CD4-positive, alpha-beta T cell treated with Interleukin-12 subunit alpha and Interleukin-12 subunit beta, for 1 hour (primary cell): Measurements from ENCODE around the gene FGD5.
A peak's percentile ranks its signal among the peaks of the same experiment; 100 is the strongest.

Experiments
- DNase-seq: peaks from one replicate; pipeline ENCODE4 v3.0.0-alpha.2; 2020

Gene FGD5

GRCh38 chr3:14789640-14790285 is 29.0 kb upstream of the FGD5 start:
- DNase-seq, result no peak

- peak; percentile 34 for DNase-seq
Measured at GRCh38 chr3:14791343-14791945, 27.3 kb upstream of the FGD5 start.

DNA sequence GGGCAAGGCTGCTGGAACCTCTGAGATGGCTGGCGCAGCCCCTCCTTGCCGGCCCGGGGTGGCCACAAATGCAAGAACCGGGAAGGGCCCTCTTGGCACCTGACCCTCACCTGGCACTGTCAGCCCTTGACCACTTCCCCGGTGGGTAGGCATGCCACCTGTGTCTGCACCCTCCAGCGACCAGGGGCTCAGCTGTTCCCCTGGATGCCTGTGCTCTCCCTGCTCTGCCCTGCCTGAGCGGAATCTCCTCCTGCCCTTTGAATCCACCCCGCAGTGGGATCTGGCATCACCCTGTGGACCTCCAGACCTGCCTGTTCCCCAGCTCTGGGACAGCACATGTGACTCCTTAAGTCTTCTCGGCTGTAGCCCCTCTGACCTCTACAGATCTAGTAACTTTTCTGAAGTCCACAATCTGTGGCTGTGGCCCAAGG is 26.1 kb upstream of the FGD5 start:
- DNase-seq, result no peak

- no peak for DNase-seq
Measured at GRCh38 chr3:14793126-14793857, 25.5 kb upstream of the FGD5 start.

- DNase-seq, result no peak
Measured at GRCh38 chr3:14793858-14794234, 24.9 kb upstream of the FGD5 start.

DNA sequence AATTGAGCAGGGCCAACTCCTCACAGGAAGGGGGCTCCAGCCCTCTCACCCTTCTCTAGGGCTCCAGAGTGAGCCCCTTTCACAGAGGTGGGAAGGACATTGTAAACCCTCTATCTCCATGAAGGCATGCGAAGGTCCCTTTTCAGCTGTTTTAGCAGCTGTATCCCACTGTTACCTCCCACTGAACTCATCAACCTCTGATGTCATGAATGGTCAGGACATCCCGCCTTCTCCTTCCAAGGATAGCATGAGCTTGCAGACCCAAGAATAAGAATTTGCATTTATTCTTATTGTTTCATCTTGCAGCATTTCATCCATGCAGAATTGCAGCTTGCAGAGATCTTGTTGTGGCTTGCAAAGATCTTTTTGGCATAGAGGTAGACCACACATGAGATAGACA is 24.3 kb upstream of the FGD5 start:
- DNase-seq, result no peak

DNA sequence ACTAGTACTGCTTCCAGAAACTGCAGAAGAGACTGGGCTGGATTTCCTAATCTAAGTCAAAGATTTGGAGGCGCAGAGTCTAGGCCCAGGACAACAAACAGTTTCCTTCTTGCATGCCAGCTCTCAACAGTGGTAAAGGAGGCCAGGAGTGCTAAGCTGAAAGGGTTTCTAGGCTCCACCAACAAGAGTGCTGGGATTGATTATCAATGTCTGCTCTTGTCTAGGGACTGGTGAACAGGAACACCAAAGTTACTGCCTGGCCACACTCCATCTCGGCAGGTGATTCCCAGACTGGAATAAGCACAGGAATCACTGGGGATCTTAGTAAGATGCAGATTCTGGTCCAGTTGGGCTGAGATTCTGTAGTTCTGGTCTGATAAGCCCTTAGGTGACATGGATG is 22.8 kb upstream of the FGD5 start:
- DNase-seq, result no peak

GRCh38 chr3:14796403-14797077 is 22.2 kb upstream of the FGD5 start:
- DNase-seq, result no peak

DNA sequence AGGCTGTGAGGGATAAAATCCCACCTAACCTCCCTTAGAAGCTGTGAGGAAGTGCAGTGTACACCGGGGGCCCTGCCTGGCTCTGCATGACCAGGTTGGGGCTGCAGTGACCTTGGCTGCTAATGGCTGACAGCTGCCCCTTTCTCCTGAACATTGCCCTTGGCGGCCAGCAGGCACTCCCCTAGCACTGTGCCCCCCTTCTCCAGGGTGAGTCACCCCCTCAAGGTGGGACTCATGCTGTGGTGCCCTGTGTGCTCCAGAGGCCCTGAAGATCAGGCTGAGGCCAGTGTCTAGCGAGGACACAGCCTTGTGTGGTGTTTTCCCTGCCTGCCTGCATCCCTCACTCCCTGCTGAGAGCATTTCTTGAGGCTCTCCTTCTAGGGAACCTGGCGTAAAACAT is 21.0 kb upstream of the FGD5 start:
- DNase-seq, result no peak

GRCh38 chr3:14798231-14798630 is 20.5 kb upstream of the FGD5 start:
- no peak for DNase-seq

- no peak for DNase-seq
Measured at GRCh38 chr3:14799146-14799545, 19.6 kb upstream of the FGD5 start.

DNA sequence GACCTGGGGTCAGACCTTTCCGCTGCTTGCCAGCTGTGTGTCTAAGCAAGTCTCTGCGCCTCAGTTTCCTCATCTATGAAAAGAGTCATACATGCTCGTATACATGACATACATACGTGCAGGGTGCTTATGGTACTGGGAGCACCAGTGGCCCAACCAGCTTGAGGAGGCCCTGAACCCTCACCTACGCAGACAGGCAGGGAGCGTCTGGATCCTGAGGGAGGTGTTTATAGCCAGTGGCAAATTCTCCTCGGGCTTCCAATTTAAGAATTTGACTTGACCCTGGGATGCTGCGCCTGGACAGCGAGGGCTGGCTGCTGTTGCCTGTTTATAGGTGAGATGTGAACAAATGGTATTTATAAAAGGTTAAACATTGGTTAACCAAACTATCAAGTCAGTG is 17.7 kb upstream of the FGD5 start:
- no peak for DNase-seq

DNA sequence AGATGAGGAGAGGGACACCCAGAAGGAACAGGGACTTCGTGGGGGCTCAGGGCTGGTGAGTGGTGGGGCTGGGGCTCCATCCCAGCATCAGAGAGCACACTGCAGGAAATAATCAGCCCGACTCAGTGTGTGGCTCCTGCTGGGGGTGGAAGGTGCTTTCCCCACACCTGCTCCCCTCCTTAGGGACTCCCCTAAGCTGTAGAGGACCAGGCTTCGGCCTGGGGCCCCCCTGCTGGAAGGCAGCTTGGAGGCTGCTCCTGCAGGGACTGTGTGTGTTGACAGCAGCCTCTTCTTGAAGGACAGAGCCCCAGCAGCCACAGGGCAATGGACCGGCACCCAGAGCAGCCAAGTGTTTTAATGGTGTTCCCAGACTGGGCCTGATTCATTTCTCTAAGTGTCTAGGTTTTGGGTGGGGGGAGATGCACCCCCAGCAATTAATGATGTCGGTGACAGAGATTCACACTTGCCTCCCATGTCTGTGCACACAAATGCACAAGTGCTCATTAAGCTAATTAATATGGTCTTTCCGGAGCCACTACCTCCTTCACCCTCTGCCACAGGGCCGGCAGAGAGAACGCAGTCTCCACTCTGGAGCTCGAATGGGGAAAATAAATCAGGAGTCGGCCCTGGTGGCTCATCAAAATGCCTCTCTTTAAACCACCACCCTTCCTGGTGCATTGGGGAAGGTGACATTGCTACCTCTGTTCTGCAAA is 16.9 kb upstream of the FGD5 start:
- no peak for DNase-seq

DNA sequence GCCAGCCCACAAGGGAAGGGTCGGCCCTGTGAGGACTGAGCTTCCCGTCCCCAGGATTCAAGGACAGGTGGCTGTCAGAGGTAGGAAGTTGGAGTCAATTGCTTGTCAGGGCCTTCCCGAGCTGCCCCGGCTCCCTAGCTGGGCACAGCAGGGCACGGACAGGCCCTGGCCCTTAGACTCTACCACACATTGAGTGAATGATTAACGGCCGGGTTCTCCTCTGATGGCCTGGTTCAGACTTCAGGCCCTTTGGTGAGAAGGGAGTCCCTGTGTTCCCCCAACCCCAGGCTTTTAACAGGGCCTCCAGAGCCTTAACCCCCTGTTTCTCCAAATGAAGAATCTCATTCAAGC is 16.4 kb upstream of the FGD5 start:
- no peak for DNase-seq

DNA sequence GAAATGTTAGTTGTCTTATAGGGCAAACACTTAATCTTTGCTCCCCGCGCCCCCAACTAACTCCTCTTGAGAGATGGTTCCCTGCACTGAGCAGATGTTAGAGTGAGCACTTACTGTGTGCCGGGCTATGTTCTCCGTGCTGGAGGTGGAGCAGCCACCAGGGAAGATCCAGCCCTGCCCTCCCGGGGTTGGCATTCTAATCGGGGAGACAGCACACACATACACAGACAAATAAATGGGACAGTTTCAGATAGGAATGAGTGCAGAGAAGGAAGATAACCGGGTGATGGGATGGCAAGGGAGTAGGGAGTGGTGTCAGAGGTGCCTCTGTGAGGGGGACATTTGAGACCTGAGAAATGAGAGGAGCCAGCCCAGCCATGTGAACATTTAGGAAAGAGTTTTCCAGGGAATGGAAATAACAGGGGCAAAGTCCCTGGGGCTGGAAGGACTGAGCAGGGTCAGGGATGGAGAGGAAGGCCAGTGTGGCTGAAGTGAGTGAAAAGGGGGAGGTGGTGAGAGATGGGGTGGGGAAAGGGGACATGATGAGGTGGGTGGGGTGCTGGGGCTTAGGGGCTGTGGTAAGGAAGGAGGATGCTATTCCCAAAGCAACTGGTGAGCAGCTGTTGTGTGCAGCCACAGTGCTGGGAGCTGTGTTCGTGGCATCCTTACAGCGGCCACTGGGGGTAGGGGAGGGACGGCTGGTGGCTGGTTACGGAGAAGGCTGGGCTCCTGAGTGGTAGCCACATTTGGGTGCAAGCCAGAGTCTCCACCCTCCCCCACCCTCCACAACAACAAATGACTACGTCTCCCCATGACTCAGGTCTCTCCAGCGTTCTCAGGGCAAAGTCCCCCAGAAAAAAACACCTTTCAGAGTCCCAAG is 15.4 kb upstream of the FGD5 start:
- DNase-seq, result no peak

- no peak for DNase-seq
Measured at GRCh38 chr3:14803981-14804834, 14.6 kb upstream of the FGD5 start.

- DNase-seq, result no peak
Measured at GRCh38 chr3:14804835-14805780, 13.7 kb upstream of the FGD5 start.

DNA sequence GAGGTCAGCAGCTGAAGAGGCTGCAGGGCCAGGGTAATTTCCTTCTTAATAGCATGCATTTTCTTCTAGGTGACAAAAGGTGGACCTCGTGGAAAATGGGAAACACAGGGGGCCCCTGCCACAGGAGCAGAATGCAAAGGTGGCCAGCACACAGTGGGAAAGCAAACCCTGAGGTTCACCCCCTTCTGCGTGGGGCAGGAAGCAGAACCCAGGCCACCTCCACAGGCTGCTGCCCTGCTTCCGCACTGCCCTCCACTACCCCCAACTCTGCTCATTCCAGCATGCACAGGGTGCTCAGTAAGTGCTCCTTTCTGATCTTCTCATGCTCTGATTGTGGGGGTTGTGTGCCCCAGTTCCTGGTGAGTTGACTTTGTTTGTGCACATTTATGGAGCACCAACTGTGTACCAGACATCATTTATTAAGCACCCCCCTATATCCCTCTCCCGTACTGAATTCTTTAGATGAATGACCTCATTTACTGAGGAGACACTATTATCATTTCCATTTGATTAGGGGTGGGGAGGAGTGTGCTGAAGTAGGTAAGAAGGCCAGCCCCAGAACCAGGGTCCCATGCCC is 12.7 kb upstream of the FGD5 start:
- DNase-seq, result no peak

DNA sequence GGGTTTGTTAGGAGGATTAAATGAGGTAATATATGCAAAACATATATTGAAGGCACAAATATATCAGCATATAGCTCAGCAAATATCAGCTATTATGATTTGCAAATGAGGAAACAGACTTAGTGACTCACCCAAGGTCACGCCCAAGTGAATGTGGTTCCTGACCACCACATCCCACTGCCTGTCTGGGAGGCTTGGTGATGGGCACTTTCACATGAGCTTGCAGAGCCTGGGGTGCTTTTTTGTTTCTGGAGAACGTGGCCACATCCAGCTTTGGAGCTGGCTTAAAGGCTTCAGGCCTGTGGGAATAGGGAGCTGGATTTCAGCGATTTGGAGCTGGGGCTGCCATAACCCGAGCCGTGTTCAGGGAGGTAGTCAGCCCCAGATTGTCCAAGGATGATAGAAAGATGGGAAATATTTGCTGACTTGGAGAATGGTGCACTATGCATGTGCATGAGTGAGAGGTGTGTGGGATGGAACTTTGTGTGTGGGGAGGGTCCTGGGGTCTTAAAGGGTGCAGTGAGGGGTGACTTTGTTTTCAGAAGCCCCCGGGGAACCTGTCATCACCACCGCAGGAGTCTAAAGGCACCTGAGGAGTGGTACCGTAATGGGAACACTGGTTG is 12.0 kb upstream of the FGD5 start:
- peak; percentile 6 for DNase-seq
